WTC11 (cell line): Measurements from ENCODE around the gene PER1. TPM values are rescaled to one million over a fixed set of nuclear protein-coding genes. Genes with fewer than 3 reads are reported as not detected.

Source experiments
- ATAC-seq: fragments of 200-7000 bp; cut with Tn5 transposase; 2 replicates; pipeline ENCODE4 v1.10.0; 2021; ENCODE audit warnings: mild to moderate bottlenecking, moderate library complexity
- CTCF ChIA-PET: fragments of 300-600 bp; sonication (Branson Sonifier 250); formaldehyde crosslinking; loops from one replicate; lab custom pipeline; 2021; ENCODE audit warnings: antibody characterized with exemption; lab: Charles Lee
- POLR2A ChIA-PET: fragments of 350-600 bp; sonication (Branson Sonifier 250); formaldehyde crosslinking; loops from one replicate; lab custom pipeline; 2021; ENCODE audit warnings: antibody characterized with exemption; lab: Charles Lee
- DNase-seq: peaks from one replicate; pipeline ENCODE4 v3.0.0; 2021; ENCODE audit warnings: low spot score
- H3K27ac Mint-ChIP-seq: 2 replicates; pipeline ENCODE4 v1.8.0; 2021; ENCODE audit warnings: mixed read lengths
- H3K27me3 Mint-ChIP-seq: 2 replicates; pipeline ENCODE4 v1.8.0; 2021; ENCODE audit warnings: low read depth, mild to moderate bottlenecking, moderate library complexity, mixed read lengths
- H3K36me3 Mint-ChIP-seq: 2 replicates; pipeline ENCODE4 v1.8.0; 2021; ENCODE audit warnings: mixed read lengths
- H3K4me1 Mint-ChIP-seq: 2 replicates; pipeline ENCODE4 v1.8.0; 2022; ENCODE audit warnings: mixed read lengths
- H3K4me3 Mint-ChIP-seq: 2 replicates; pipeline ENCODE4 v1.8.0; 2021; ENCODE audit warnings: mild to moderate bottlenecking, moderate library complexity, mixed read lengths
- H3K9me3 Mint-ChIP-seq: 2 replicates; pipeline ENCODE4 v1.8.0; 2021; ENCODE audit warnings: mixed read lengths
- ATF2 ChIP-seq: sonication (generic); formaldehyde crosslinking; IDR thresholded peaks from 2 replicates; pipeline ENCODE4 v1.8.1; 2022; ENCODE audit warnings: low read depth, missing genetic modification reagents, borderline replicate concordance
- E2F5 ChIP-seq: sonication (generic); formaldehyde crosslinking; IDR thresholded peaks from 2 replicates; pipeline ENCODE4 v1.8.1; 2022; ENCODE audit warnings: mild to moderate bottlenecking, moderate library complexity, missing genetic modification reagents
- GRHL2 ChIP-seq: fragments of 250-450 bp; sonication (Bioruptor Pico); IDR thresholded peaks from 2 replicates; pipeline ENCODE4 v1.8.0; 2022; ENCODE audit warnings: mild to moderate bottlenecking, moderate library complexity; ENCODE audit not compliant: insufficient replicate concordance, severe bottlenecking
- MLX ChIP-seq: sonication (generic); formaldehyde crosslinking; IDR thresholded peaks from 2 replicates; pipeline ENCODE4 v1.8.1; 2023; ENCODE audit warnings: mild to moderate bottlenecking, missing genetic modification reagents, moderate library complexity
- NFE2L1 ChIP-seq: sonication (generic); formaldehyde crosslinking; IDR thresholded peaks from 2 replicates; pipeline ENCODE4 v1.8.1; 2023; ENCODE audit warnings: missing genetic modification reagents
- RELA ChIP-seq: sonication (generic); formaldehyde crosslinking; IDR thresholded peaks from 2 replicates; pipeline ENCODE4 v1.8.1; 2022; ENCODE audit warnings: missing genetic modification reagents, mild to moderate bottlenecking, borderline replicate concordance
- SP1 ChIP-seq: sonication (generic); formaldehyde crosslinking; conservative IDR thresholded peaks from 2 replicates; pipeline ENCODE4 v1.8.1; 2022; ENCODE audit warnings: missing genetic modification reagents
- USF2 ChIP-seq: sonication (generic); formaldehyde crosslinking; IDR thresholded peaks from 2 replicates; pipeline ENCODE4 v1.8.1; 2023; ENCODE audit warnings: mild to moderate bottlenecking, missing genetic modification reagents, moderate library complexity
- ZNF121 ChIP-seq: sonication (generic); formaldehyde crosslinking; IDR thresholded peaks from 2 replicates; pipeline ENCODE4 v1.8.0; 2023; ENCODE audit warnings: missing genetic modification reagents
- ZNF263 ChIP-seq: sonication (generic); formaldehyde crosslinking; IDR thresholded peaks from 2 replicates; pipeline ENCODE4 v1.8.1; 2022; ENCODE audit warnings: low read depth, mild to moderate bottlenecking, moderate library complexity, missing genetic modification reagents
- total RNA-seq: library from RNA; stranded (reverse); gene quantifications from 3 replicates; pipeline ENCODE4 v1.2.3, GENCODE V29; 2021
- TF ChIP-seq, protein P1 (sequence below): sonication (generic); formaldehyde crosslinking; IDR thresholded peaks from 2 replicates; pipeline ENCODE4 v1.8.1; 2022; ENCODE audit warnings: missing genetic modification reagents, borderline replicate concordance
- TF ChIP-seq, protein P2 (sequence below): fragments of 250-450 bp; sonication (Bioruptor Pico); IDR thresholded peaks from 2 replicates; pipeline ENCODE4 v1.8.0; 2021; ENCODE audit warnings: mild to moderate bottlenecking
- TF ChIP-seq, protein P3 (sequence below): sonication (generic); formaldehyde crosslinking; IDR thresholded peaks from 2 replicates; pipeline ENCODE4 v1.8.1; 2023; ENCODE audit warnings: mild to moderate bottlenecking, moderate library complexity, missing genetic modification reagents
- TF ChIP-seq, protein P4 (sequence below): sonication (generic); formaldehyde crosslinking; IDR thresholded peaks from 2 replicates; pipeline ENCODE4 v1.8.0; 2023; ENCODE audit warnings: missing genetic modification reagents

The PER1 gene
- total RNA-seq, 1 experiment from 2014 or later, result 46.9 TPM

GRCh38 chr17:8192070-8192815, 40.0 kb upstream of the PER1 start (continued):
- TF ChIP-seq E2F5 (CRISPR knock-in tag), result no peak

GRCh38 chr17:8190506-8190905, 38.3 kb upstream of the PER1 start:
- DNase-seq (no peak), ATAC-seq (no peak)
- peak overlapping the region; percentile 78 for H3K27ac Mint-ChIP-seq
- H3K4me1 Mint-ChIP-seq, result peaks cover 7% of the 10 kb centered on the region
- ChIA-PET POLR2A (interaction anchor here (0.6 to 2.3 kb wide), 7 partner anchors 19 to 105 kb away, joined by 3 to 16 read pairs (median 5); partner anchors contain the start of genes AURKB, HES7 and SLC25A35), CTCF (interaction anchor here (0.6 to 2.0 kb wide), 16 partner anchors 20 to 600 kb away, joined by 3 to 5 read pairs (median 3); partner anchors contain the start of genes AURKB, CTC1 and SLC25A35)
- TF ChIP-seq, protein P1, sequence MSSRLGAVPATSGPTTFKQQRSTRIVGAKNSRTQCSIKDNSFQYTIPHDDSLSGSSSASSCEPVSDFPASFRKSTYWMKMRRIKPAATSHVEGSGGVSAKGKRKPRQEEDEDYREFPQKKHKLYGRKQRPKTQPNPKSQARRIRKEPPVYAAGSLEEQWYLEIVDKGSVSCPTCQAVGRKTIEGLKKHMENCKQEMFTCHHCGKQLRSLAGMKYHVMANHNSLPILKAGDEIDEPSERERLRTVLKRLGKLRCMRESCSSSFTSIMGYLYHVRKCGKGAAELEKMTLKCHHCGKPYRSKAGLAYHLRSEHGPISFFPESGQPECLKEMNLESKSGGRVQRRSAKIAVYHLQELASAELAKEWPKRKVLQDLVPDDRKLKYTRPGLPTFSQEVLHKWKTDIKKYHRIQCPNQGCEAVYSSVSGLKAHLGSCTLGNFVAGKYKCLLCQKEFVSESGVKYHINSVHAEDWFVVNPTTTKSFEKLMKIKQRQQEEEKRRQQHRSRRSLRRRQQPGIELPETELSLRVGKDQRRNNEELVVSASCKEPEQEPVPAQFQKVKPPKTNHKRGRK (CRISPR knock-in tag), result no peak
- TF ChIP-seq, protein P2, sequence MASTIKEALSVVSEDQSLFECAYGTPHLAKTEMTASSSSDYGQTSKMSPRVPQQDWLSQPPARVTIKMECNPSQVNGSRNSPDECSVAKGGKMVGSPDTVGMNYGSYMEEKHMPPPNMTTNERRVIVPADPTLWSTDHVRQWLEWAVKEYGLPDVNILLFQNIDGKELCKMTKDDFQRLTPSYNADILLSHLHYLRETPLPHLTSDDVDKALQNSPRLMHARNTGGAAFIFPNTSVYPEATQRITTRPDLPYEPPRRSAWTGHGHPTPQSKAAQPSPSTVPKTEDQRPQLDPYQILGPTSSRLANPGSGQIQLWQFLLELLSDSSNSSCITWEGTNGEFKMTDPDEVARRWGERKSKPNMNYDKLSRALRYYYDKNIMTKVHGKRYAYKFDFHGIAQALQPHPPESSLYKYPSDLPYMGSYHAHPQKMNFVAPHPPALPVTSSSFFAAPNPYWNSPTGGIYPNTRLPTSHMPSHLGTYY, result no peak
- no peaks in the 10 kb centered on the region; the same call in 1 of the 2 replicates for H3K27me3 Mint-ChIP-seq
- H3K36me3 Mint-ChIP-seq, result no peaks in the 10 kb centered on the region
- no peaks in the 10 kb centered on the region for H3K9me3 Mint-ChIP-seq
- H3K4me3 Mint-ChIP-seq, result no peak overlapping the region

DNA sequence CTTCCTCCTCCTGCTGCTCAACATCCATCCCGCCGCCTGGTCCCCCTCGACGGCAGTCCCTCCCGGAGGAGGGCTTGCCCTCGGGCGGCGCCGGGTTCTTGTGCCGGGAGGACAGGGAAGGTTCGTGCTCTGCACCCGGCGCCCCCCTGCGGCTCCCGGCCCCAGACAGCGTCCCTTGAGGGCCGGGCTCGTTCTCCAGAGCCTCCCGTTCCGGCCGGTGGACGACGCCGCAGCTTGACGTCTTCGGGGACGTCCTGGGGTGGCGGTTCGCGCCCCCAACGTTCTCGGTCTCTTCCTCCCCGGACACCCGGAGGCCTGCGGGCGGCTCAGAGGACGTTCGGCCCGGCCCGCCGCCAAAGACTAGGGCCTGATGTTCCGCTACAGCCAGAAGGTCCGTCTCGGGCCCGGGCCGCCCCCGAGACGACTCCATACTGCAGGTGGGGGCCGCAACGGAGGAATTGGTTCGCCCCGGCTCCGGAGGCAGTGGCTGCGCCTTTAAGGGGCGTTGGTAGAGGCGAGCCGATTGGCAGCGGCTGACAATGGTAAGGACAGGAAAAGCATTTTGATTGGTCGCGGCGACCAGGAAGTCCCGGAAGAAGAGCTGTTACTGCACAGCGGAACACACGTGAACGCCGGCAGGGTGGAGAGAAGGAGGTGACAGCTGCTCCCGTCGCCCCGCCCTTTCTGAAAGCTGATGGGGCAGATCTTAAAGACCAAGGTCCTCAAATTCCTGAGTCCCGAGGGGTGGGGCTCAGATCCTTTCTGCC, 37.7 kb upstream of the PER1 start, which contains the start of gene BORCS6:
Gene BORCS6, minus strand, starts transcription at position 470 of the 767 bp plus-strand sequence. Its CDS starts 40 bp downstream, at position 430.
- DNase-seq (peak; percentile 95), ATAC-seq (peak; percentile 56)
- no peak within 1 kb of the TSS for H3K4me3 Mint-ChIP-seq
- ChIA-PET CTCF (interaction anchor here (0.6 to 2.0 kb wide), 16 partner anchors 20 to 599 kb away, joined by 3 to 5 read pairs (median 3); partner anchors contain the start of genes AURKB, CTC1 and SLC25A35), POLR2A (interaction anchor here (0.6 to 2.3 kb wide), 8 partner anchors 20 to 105 kb away, joined by 3 to 16 read pairs (median 4); partner anchors contain the start of genes AURKB, HES7 and SLC25A35)
- H3K27ac Mint-ChIP-seq, result peak within 1 kb of the TSS; percentile 78
- H3K27me3 Mint-ChIP-seq, result no peaks in the 10 kb centered on the region; the same call in 1 of the 2 replicates
- peaks cover 7% of the 10 kb centered on the region for H3K4me1 Mint-ChIP-seq
- H3K9me3 Mint-ChIP-seq, result no peaks in the 10 kb centered on the region
- H3K36me3 Mint-ChIP-seq, result no peaks in the 10 kb centered on the region
- TF ChIP-seq ATF2 (CRISPR knock-in tag) (no peak), ZNF121 (no peak), RELA (CRISPR knock-in tag) (0 out of 2 replicates have a peak, but pooled peaks have one; percentile 36), USF2 (CRISPR knock-in tag) (peak; percentile 87), SP1 (CRISPR knock-in tag) (peak; percentile 82), GRHL2 (CRISPR knock-in tag) (no peak), ZNF263 (CRISPR knock-in tag) (no peak), MLX (CRISPR knock-in tag) (no peak), NFE2L1 (CRISPR knock-in tag) (no peak)
- TF ChIP-seq, protein P3, sequence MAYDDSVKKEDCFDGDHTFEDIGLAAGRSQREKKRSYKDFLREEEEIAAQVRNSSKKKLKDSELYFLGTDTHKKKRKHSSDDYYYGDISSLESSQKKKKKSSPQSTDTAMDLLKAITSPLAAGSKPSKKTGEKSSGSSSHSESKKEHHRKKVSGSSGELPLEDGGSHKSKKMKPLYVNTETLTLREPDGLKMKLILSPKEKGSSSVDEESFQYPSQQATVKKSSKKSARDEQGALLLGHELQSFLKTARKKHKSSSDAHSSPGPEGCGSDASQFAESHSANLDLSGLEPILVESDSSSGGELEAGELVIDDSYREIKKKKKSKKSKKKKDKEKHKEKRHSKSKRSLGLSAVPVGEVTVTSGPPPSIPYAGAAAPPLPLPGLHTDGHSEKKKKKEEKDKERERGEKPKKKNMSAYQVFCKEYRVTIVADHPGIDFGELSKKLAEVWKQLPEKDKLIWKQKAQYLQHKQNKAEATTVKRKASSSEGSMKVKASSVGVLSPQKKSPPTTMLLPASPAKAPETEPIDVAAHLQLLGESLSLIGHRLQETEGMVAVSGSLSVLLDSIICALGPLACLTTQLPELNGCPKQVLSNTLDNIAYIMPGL (CRISPR knock-in tag), result peak; percentile 79
- TF ChIP-seq, protein P4, sequence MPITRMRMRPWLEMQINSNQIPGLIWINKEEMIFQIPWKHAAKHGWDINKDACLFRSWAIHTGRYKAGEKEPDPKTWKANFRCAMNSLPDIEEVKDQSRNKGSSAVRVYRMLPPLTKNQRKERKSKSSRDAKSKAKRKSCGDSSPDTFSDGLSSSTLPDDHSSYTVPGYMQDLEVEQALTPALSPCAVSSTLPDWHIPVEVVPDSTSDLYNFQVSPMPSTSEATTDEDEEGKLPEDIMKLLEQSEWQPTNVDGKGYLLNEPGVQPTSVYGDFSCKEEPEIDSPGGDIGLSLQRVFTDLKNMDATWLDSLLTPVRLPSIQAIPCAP (CRISPR knock-in tag), result no peak
- TF ChIP-seq, protein P2, result no peak
- TF ChIP-seq, protein P1 (CRISPR knock-in tag), result no peak
